SK-N-SH treated with all-trans-retinoic acid at 6 μM for 48 hours (cell line): ENCODE measurements around the gene ECHDC3.

Experiments
- ARNTL ChIP-seq: fragments of 450-650 bp; formaldehyde crosslinking; IDR thresholded peaks from 2 replicates; pipeline ENCODE4 v1.5.0; 2020; ENCODE audit warnings: low read depth, mild to moderate bottlenecking, moderate library complexity, borderline replicate concordance
- BACH2 ChIP-seq: fragments of 250-450 bp; sonication (Bioruptor Pico); IDR thresholded peaks from 2 replicates; pipeline ENCODE4 v1.9.0; 2021; ENCODE audit warnings: mild to moderate bottlenecking, borderline replicate concordance
- CREB5 ChIP-seq: fragments of 250-450 bp; sonication (Bioruptor Pico); IDR thresholded peaks from 2 replicates; pipeline ENCODE4 v1.5.1; 2020; ENCODE audit warnings: low read depth, mild to moderate bottlenecking, moderate library complexity
- CSRNP3 ChIP-seq: fragments of 250-450 bp; sonication (Bioruptor Pico); IDR thresholded peaks from 2 replicates; pipeline ENCODE4 v1.5.1; 2021; ENCODE audit warnings: mild to moderate bottlenecking, moderate library complexity
- ESRRG ChIP-seq: fragments of 250-450 bp; sonication (Bioruptor Pico); IDR thresholded peaks from 2 replicates; pipeline ENCODE4 v1.6.1; 2021; ENCODE audit warnings: mild to moderate bottlenecking
- OSR1 ChIP-seq: fragments of 250-450 bp; sonication (Bioruptor Pico); IDR thresholded peaks from 2 replicates; pipeline ENCODE4 v1.8.0; 2022; ENCODE audit warnings: moderate library complexity, mild to moderate bottlenecking, inconsistent platforms
- PATZ1 ChIP-seq: fragments of 250-450 bp; sonication (Bioruptor Pico); IDR thresholded peaks from 2 replicates; pipeline ENCODE4 v1.8.0; 2020; ENCODE audit warnings: mild to moderate bottlenecking, moderate library complexity, borderline replicate concordance
- POU6F1 ChIP-seq: fragments of 250-450 bp; sonication (Bioruptor Pico); IDR thresholded peaks from 2 replicates; pipeline ENCODE4 v1.8.0; 2021; ENCODE audit warnings: low read depth, mild to moderate bottlenecking, moderate library complexity, borderline replicate concordance
- RARB ChIP-seq: fragments of 250-450 bp; sonication (Bioruptor Pico); IDR thresholded peaks from 2 replicates; pipeline ENCODE4 v1.8.0; 2021; ENCODE audit warnings: mild to moderate bottlenecking, moderate library complexity
- TOX ChIP-seq: fragments of 250-450 bp; sonication (Bioruptor Pico); IDR thresholded peaks from 2 replicates; pipeline ENCODE4 v1.8.0; 2021; ENCODE audit warnings: mild to moderate bottlenecking, moderate library complexity, borderline replicate concordance
- TSHZ2 ChIP-seq: fragments of 250-450 bp; sonication (Bioruptor Pico); IDR thresholded peaks from 2 replicates; pipeline ENCODE4 v1.5.0; 2020; ENCODE audit warnings: mild to moderate bottlenecking, moderate library complexity
- ZC3H10 ChIP-seq: fragments of 250-450 bp; sonication (Bioruptor Pico); IDR thresholded peaks from 2 replicates; pipeline ENCODE4 v1.5.1; 2021; ENCODE audit warnings: mild to moderate bottlenecking, moderate library complexity
- ZNF70 ChIP-seq: fragments of 450-650 bp; formaldehyde crosslinking; IDR thresholded peaks from 2 replicates; pipeline ENCODE4 v1.5.0; 2020; ENCODE audit warnings: mild to moderate bottlenecking, moderate library complexity

GRCh38 chr10:11713963-11714362 lies 28.2 kb upstream of the ECHDC3 start:
- no peak for TF ChIP-seq RARB (CRISPR knock-in tag)
- no peak for TF ChIP-seq CSRNP3 (CRISPR knock-in tag)
- TF ChIP-seq ESRRG = no peak
- no peak for TF ChIP-seq ZNF70 (CRISPR knock-in tag)
- TF ChIP-seq ARNTL (CRISPR knock-in tag) = no peak
- no peak for TF ChIP-seq CREB5
- no peak for TF ChIP-seq TOX (CRISPR knock-in tag)
- TF ChIP-seq PATZ1 (CRISPR knock-in tag) = no peak
- TF ChIP-seq TSHZ2 (CRISPR knock-in tag) = no peak
- no peak for TF ChIP-seq ZC3H10 (CRISPR knock-in tag)
- no peak for TF ChIP-seq BACH2 (CRISPR knock-in tag)
- no peak for TF ChIP-seq POU6F1 (CRISPR knock-in tag)
- no peak for TF ChIP-seq OSR1 (CRISPR knock-in tag)
